HCT116 (cell line): ENCODE measurements around the gene SIRPA. TPM values are rescaled to one million over a fixed set of nuclear protein-coding genes. Genes with fewer than 3 reads are reported as not detected.

ENCODE experiments used
- ATAC-seq: fragments of 200-7000 bp; cut with Tn5 transposase; 2 replicates; pipeline ENCODE4 v1.9.1; 2020; ENCODE audit warnings: mild to moderate bottlenecking, moderate library complexity
- BruUV-seq: library from RNA; stranded (reverse); fragments of 400-500 nt; replicated peaks from 2 replicates; lab custom pipeline; 2021; lab: Mats Ljungman, UMichigan
- CTCF ChIA-PET: fragments of 300-600 bp; sonication (Branson Sonifier 250); formaldehyde crosslinking; loops from one replicate; lab custom pipeline; 2021; ENCODE audit warnings: antibody characterized with exemption; lab: Charles Lee
- POLR2A ChIA-PET: fragments of 300-600, 350-600 bp; sonication (Branson Sonifier 250); formaldehyde crosslinking; loops from one replicate; lab custom pipeline; 2021; ENCODE audit warnings: antibody characterized with exemption; lab: Charles Lee
- RAD21 ChIA-PET, 2 experiments: fragments of 300-600 bp; sonication (Branson Sonifier 250); formaldehyde crosslinking; loops; one replicate each; lab custom pipeline; 2023; ENCODE audit warnings: low total read pairs in 2 of 2; ENCODE audit not compliant: uncharacterized antibody in 2 of 2, unreplicated experiment in 2 of 2, low non-redundant PET in 1 of 2; lab: Charles Lee
- DNase-seq: peaks from one replicate; pipeline ENCODE4 v3.0.0-alpha.2; 2010; ENCODE audit warnings: low read depth, low spot score
- H2AFZ ChIP-seq: fragments of 200-600 bp; shearing (Covaris generic), sonication (generic); 2 replicates; pipeline ENCODE4 v1.6.1; 2017; ENCODE audit warnings: low read depth, mixed run types, mixed read lengths, antibody characterized with exemption, low read length; ENCODE audit not compliant: poor library complexity, severe bottlenecking
- H3K27ac ChIP-seq: 2 replicates; pipeline ENCODE4 v1.5.1; 2012; ENCODE audit warnings: low read depth, low read length
- H3K27me3 ChIP-seq: fragments of 200-600 bp; sonication (generic); 2 replicates; pipeline ENCODE4 v1.6.1; 2016; ENCODE audit warnings: mixed run types, low read length, mixed read lengths; ENCODE audit not compliant: insufficient read depth
- H3K36me3 ChIP-seq, 2 experiments: fragments of 200-500 bp in 1 of 2; fragments of 200-600 bp in 1 of 2; sonication (Bioruptor generic) in 1 of 2; sonication (generic) in 1 of 2; 2 replicates each; pipeline versions ENCODE4 v1.5.1 to v1.6.1; 2014 to 2016; ENCODE audit warnings: low read length in 2 of 2, inconsistent platforms in 1 of 2, mixed read lengths in 1 of 2, mixed run types in 1 of 2; ENCODE audit not compliant: insufficient read depth in 2 of 2, control insufficient read depth in 1 of 2
- H3K4me1 ChIP-seq, 2 experiments: fragments of 200-600 bp in 1 of 2; sonication (generic) in 1 of 2; 2 replicates each; pipeline versions ENCODE4 v1.5.1 to v1.6.1; 2012 to 2017; ENCODE audit warnings: low read length in 2 of 2, inconsistent platforms in 1 of 2, mild to moderate bottlenecking in 1 of 2, mixed read lengths in 1 of 2, mixed run types in 1 of 2, moderate library complexity in 1 of 2; ENCODE audit not compliant: insufficient read depth in 2 of 2, control insufficient read depth in 1 of 2
- H3K4me2 ChIP-seq: fragments of 200-600 bp; sonication (generic); 2 replicates; pipeline ENCODE4 v1.6.1; 2017; ENCODE audit warnings: mixed run types, low read length, mixed read lengths
- H3K4me3 ChIP-seq, 2 experiments: fragments of 200-600 bp in 1 of 2; sonication (generic) in 1 of 2; replicated peaks in 1 of 2; 2 replicates each; pipeline ENCODE4 v1.5.1; 2011 to 2016; ENCODE audit warnings: low read length in 2 of 2, control low read depth in 1 of 2, low read depth in 1 of 2, mild to moderate bottlenecking in 1 of 2, mixed read lengths in 1 of 2, mixed run types in 1 of 2
- H3K79me2 ChIP-seq: fragments of 200-600 bp; sonication (generic); 2 replicates; pipeline ENCODE4 v1.6.1; 2017; ENCODE audit warnings: mild to moderate bottlenecking, mixed run types, low read length, moderate library complexity, mixed read lengths; ENCODE audit not compliant: insufficient read depth
- H3K9ac ChIP-seq: fragments of 200-600 bp; sonication (generic); 2 replicates; pipeline ENCODE4 v1.6.1; 2016; ENCODE audit warnings: low read length, mixed read lengths
- H3K9me2 ChIP-seq: fragments of 200-600 bp; sonication (generic), shearing (Covaris generic); 2 replicates; pipeline ENCODE4 v1.6.1; 2017; ENCODE audit warnings: mixed run types, mild to moderate bottlenecking, moderate library complexity; ENCODE audit not compliant: insufficient read depth
- H3K9me3 ChIP-seq, 2 experiments: fragments of 200-500 bp in 1 of 2; fragments of 200-600 bp in 1 of 2; sonication (Bioruptor generic) in 1 of 2; sonication (generic) in 1 of 2; 2 replicates each; pipeline ENCODE4 v1.6.1; 2014 to 2017; ENCODE audit warnings: low read length in 2 of 2, mixed read lengths in 2 of 2, inconsistent platforms in 1 of 2, low read depth in 1 of 2, mild to moderate bottlenecking in 1 of 2, mixed run types in 1 of 2, moderate library complexity in 1 of 2; ENCODE audit not compliant: control insufficient read depth in 1 of 2, insufficient read depth in 1 of 2
- H4K20me1 ChIP-seq: fragments of 200-600 bp; sonication (generic), shearing (Covaris generic); 2 replicates; pipeline ENCODE4 v1.6.1; 2017; ENCODE audit warnings: mixed run types, mild to moderate bottlenecking, moderate library complexity; ENCODE audit not compliant: insufficient read depth
- CBX3 ChIP-seq: IDR thresholded peaks from 2 replicates; pipeline ENCODE4 v1.6.1; 2012; ENCODE audit warnings: low read depth
- CEBPB ChIP-seq: IDR thresholded peaks from 2 replicates; pipeline ENCODE4 v1.6.1; 2012; ENCODE audit warnings: low read depth
- EGR1 ChIP-seq: IDR thresholded peaks from 2 replicates; pipeline ENCODE4 v1.6.1; 2012; ENCODE audit warnings: low read depth
- ELF1 ChIP-seq: IDR thresholded peaks from 2 replicates; pipeline ENCODE4 v1.6.1; 2012; ENCODE audit warnings: low read depth, borderline replicate concordance
- EZH2phosphoT487 ChIP-seq: fragments of 200-600 bp; IDR thresholded peaks from 2 replicates; pipeline ENCODE4 v1.6.1; 2018; ENCODE audit warnings: antibody characterized with exemption, borderline replicate concordance
- FOSL1 ChIP-seq: IDR thresholded peaks from 2 replicates; pipeline ENCODE4 v1.6.1; 2012; ENCODE audit warnings: low read depth
- POLR2AphosphoS5 ChIP-seq: IDR thresholded peaks from 2 replicates; pipeline ENCODE4 v1.6.1; 2011; ENCODE audit warnings: mild to moderate bottlenecking, low read depth, low read length, moderate library complexity
- RAD21 ChIP-seq: IDR thresholded peaks from 2 replicates; pipeline ENCODE4 v1.6.1; 2012; ENCODE audit warnings: low read depth, mild to moderate bottlenecking
- SIN3A ChIP-seq: IDR thresholded peaks from 2 replicates; pipeline ENCODE4 v1.6.1; 2012; ENCODE audit warnings: low read depth
- SRF ChIP-seq: IDR thresholded peaks from 2 replicates; pipeline ENCODE4 v1.6.1; 2012; ENCODE audit warnings: low read depth
- ZFX ChIP-seq: fragments of 450-650 bp; IDR thresholded peaks from 2 replicates; pipeline ENCODE4 v1.6.1; 2017
- ZNF274 ChIP-seq: fragments of 200-500 bp; sonication (Bioruptor generic); IDR thresholded peaks from 2 replicates; pipeline ENCODE4 v1.6.1; 2014; ENCODE audit warnings: mild to moderate bottlenecking, low read depth, low read length, inconsistent platforms
- intact Hi-C: fragments of 100-400 bp; cut with micrococcal nuclease; formaldehyde crosslinking; loops from 2 replicates; pipeline ENCODE4 v1.10.0; 2022
- total RNA-seq: library from RNA; stranded (reverse); gene quantifications from one replicate; pipeline ENCODE4 v1.2.1, GENCODE V29; 2021; ENCODE audit not compliant: unreplicated experiment
- TF ChIP-seq, protein P1 (sequence below): IDR thresholded peaks from 2 replicates; pipeline ENCODE4 v1.6.1; 2011; ENCODE audit warnings: mild to moderate bottlenecking, low read length, moderate library complexity; ENCODE audit not compliant: insufficient replicate concordance; ENCODE audit errors: extremely low read depth
- TF ChIP-seq, protein P2 (sequence below): IDR thresholded peaks from 2 replicates; pipeline ENCODE4 v1.6.1; 2012

The SIRPA gene
- total RNA-seq, 1 experiment from 2014 or later: 15.3 TPM

DNA sequence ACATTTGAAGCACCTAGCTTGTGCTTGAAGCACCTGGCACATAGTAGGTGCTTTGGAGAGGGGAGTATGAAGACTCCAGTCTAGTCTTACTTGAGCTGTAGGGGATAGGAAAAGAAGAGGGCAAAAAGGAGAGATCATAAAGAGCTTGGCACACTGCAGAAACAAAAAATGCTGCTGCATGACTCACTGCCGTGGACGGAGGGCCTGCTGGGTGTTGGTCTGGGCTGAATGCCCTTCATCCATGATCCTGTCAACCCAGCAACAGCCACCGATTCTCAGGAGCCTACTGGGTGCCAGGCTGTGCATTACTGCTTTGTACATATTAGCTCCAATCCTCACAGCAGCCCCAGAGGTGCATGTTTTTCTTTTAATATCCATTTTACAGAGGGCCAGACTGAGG is 92.6 kb downstream of the SIRPA start:
- ChIA-PET POLR2A (no interaction called here), RAD21 (no interaction called here), CTCF (interaction anchor here (0.9 to 1.8 kb wide), 2 partner anchors 18 to 21 kb away, joined by 3 to 4 read pairs; no protein-coding TSS in a partner anchor)
- Histone ChIP-seq H3K27ac (no peak overlapping the region), H3K27me3 (peaks cover 98% of the 10 kb centered on the region), H4K20me1 (no peaks in the 10 kb centered on the region), H3K9ac (no peak overlapping the region), H3K4me1 (no peaks in the 10 kb centered on the region), H3K4me2 (no peak overlapping the region), H2AFZ (no peak overlapping the region), H3K9me2 (no peaks in the 10 kb centered on the region), H3K9me3 (no peaks in the 10 kb centered on the region), H3K79me2 (no peaks in the 10 kb centered on the region), H3K36me3 (no peaks in the 10 kb centered on the region), H3K4me3 (no peak overlapping the region)
- BruUV-seq: no TSS peak
- intact Hi-C loops: no loop called here
- no peak for TF ChIP-seq SIN3A
- TF ChIP-seq FOSL1: no peak
- no peak for TF ChIP-seq SRF
- TF ChIP-seq, protein P1, sequence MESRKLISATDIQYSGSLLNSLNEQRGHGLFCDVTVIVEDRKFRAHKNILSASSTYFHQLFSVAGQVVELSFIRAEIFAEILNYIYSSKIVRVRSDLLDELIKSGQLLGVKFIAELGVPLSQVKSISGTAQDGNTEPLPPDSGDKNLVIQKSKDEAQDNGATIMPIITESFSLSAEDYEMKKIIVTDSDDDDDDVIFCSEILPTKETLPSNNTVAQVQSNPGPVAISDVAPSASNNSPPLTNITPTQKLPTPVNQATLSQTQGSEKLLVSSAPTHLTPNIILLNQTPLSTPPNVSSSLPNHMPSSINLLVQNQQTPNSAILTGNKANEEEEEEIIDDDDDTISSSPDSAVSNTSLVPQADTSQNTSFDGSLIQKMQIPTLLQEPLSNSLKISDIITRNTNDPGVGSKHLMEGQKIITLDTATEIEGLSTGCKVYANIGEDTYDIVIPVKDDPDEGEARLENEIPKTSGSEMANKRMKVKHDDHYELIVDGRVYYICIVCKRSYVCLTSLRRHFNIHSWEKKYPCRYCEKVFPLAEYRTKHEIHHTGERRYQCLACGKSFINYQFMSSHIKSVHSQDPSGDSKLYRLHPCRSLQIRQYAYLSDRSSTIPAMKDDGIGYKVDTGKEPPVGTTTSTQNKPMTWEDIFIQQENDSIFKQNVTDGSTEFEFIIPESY: no peak
- no peak for TF ChIP-seq CBX3
- no peak for TF ChIP-seq ZNF274
- no peak for TF ChIP-seq RAD21
- TF ChIP-seq EGR1: no peak
- no peak for TF ChIP-seq CEBPB
- no peak for TF ChIP-seq EZH2phosphoT487
- no peak for TF ChIP-seq ZFX
- TF ChIP-seq, protein P2, sequence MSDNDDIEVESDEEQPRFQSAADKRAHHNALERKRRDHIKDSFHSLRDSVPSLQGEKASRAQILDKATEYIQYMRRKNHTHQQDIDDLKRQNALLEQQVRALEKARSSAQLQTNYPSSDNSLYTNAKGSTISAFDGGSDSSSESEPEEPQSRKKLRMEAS: no peak
- no peak for TF ChIP-seq POLR2AphosphoS5
- no peak for TF ChIP-seq ELF1
- peak; percentile 34; the same call in 1 of the 2 replicates for ATAC-seq
- no peak for DNase-seq

Other genes with a start within 250 kb of the SIRPA start
- not detected for gene SIRPG, start 237.6 kb upstream of the SIRPA start, total RNA-seq
- gene PDYN, start 98.7 kb downstream of the SIRPA start, total RNA-seq: not detected
- gene STK35, start 206.4 kb downstream of the SIRPA start, total RNA-seq: 32.8 TPM